ENCODE data around the gene KMT2E. TPM values are rescaled to one million over a fixed set of nuclear protein-coding genes. Genes with fewer than 3 reads are reported as not detected.

Gene KMT2E
- total and polyA plus RNA-seq, 4 donors, result 20.3 to 277 (median 62.8) TPM

DNA sequence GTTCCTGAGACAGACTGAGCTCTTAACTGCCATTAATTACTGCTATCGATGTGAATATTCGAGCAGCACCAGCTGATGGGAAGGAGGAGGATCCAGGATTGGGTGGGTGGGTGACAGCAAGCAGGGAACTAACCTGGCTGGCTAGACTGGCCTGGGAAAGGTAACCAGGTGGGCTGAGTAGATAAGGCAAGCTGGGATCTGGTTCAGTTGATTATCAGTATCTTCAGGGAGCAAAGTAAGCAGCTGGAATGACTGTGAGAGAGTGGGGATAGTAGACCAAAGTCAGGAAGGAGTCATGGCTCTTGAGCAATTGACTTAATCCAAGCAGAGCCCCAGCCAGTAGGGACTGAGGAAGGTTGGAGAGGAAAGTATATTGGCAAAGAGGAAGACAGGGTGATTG is 46.9 kb upstream of the KMT2E start:
- H3K4me1 ChIP-seq (ENCODE audit: control insufficient read depth in 5 of 5, insufficient read depth in 5 of 5, low read length in 5 of 5), result peaks cover 0 to 8% (median 0%) of the 10 kb centered on the region in 5 donors
- ATAC-seq (ENCODE audit: insufficient read depth, low FRiP score), result no peak

DNA sequence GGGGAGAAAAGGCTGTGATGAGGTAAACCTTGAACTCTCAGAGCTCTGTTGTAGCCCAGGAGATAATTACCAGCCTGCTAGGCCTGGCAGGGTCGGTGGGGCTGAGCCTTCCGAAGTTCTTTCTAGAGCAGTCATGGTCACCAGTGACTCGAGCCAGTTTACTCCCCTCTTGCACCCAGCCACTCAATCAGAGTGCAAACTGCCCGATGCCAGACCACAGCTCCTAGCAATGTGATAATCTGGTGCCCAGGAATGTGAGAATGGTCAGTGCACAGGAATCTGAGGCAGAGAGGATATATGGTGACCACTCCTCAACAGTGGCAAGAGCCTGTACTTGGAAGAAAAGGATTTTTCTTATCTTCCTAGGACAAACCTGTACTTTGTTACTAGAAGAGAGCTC is 46.4 kb upstream of the KMT2E start:
- Histone ChIP-seq H3K4me1 (ENCODE audit: control insufficient read depth in 5 of 5, insufficient read depth in 5 of 5, low read length in 5 of 5) (peaks cover 0 to 8% (median 0%) of the 10 kb centered on the region in 5 donors), H3K4me3 (no peak overlapping the region), H3K27ac (ENCODE audit: low read depth in 1 of 2, low read length in 1 of 2) (peak overlapping the region in 1 of 2 donors; percentile 53), H3K9ac (ENCODE audit: insufficient read depth in 1 of 2, low read length in 2 of 2) (no peak overlapping the region), H3K27me3 (ENCODE audit: control insufficient read depth in 3 of 3, insufficient read depth in 3 of 3, low read length in 2 of 3) (no peaks in the 10 kb centered on the region), H3K36me3 (ENCODE audit: control insufficient read depth in 4 of 4, insufficient read depth in 4 of 4, low read length in 4 of 4) (no peaks in the 10 kb centered on the region), H3K9me3 (ENCODE audit: control insufficient read depth in 4 of 4, insufficient read depth in 3 of 4, low read length in 3 of 4) (no peaks in the 10 kb centered on the region)
- ATAC-seq (ENCODE audit: insufficient read depth, low FRiP score) (no peak), DNase-seq (no peak)
- TF ChIP-seq, protein P1, sequence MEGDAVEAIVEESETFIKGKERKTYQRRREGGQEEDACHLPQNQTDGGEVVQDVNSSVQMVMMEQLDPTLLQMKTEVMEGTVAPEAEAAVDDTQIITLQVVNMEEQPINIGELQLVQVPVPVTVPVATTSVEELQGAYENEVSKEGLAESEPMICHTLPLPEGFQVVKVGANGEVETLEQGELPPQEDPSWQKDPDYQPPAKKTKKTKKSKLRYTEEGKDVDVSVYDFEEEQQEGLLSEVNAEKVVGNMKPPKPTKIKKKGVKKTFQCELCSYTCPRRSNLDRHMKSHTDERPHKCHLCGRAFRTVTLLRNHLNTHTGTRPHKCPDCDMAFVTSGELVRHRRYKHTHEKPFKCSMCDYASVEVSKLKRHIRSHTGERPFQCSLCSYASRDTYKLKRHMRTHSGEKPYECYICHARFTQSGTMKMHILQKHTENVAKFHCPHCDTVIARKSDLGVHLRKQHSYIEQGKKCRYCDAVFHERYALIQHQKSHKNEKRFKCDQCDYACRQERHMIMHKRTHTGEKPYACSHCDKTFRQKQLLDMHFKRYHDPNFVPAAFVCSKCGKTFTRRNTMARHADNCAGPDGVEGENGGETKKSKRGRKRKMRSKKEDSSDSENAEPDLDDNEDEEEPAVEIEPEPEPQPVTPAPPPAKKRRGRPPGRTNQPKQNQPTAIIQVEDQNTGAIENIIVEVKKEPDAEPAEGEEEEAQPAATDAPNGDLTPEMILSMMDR (IDR thresholded peaks at IDR 0.05; ENCODE audit: control extremely low read depth, extremely low read depth), result no peak
- 83 to 88% methylated on average over 4 of the region's 4 CpGs for WGBS, 2 donors

More for the DNA sequence above, 46.9 kb upstream of the KMT2E start:
- DNase-seq, result no peak
- Histone ChIP-seq H3K4me3 (no peak overlapping the region), H3K9ac (ENCODE audit: insufficient read depth in 1 of 2, low read length in 2 of 2) (no peak overlapping the region), H3K36me3 (ENCODE audit: control insufficient read depth in 4 of 4, insufficient read depth in 4 of 4, low read length in 4 of 4) (no peaks in the 10 kb centered on the region), H3K27ac (ENCODE audit: low read depth in 1 of 2, low read length in 1 of 2) (no peak overlapping the region), H3K9me3 (ENCODE audit: control insufficient read depth in 4 of 4, insufficient read depth in 3 of 4, low read length in 3 of 4) (no peaks in the 10 kb centered on the region), H3K27me3 (ENCODE audit: control insufficient read depth in 3 of 3, insufficient read depth in 3 of 3, low read length in 2 of 3) (no peaks in the 10 kb centered on the region)
- WGBS, 2 donors, result 99 to 100% methylated on average over 2 of the region's 2 CpGs
- TF ChIP-seq, protein P1 (IDR thresholded peaks at IDR 0.05; ENCODE audit: control extremely low read depth, extremely low read depth), result no peak

DNA sequence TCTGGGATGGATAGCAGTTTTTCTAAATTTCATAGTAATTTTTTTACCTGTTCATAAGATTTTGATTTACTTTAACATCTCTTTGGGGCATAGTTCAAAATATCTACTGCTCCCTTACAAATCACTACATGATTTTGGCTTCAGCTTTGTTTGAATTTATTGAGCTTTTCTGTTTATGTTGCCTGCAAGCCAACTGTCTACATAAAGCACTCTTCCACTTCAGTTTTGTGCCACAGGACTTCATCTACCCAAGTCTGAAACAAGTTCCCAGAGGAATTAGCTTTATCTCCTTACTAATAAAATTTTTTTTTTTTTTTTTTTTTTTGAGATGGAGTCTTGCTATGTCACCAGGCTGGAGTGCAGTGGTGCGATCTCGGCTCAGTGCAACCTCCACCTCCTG is 45.4 kb upstream of the KMT2E start:
- no peaks in the 10 kb centered on the region for H3K36me3 ChIP-seq (ENCODE audit: control insufficient read depth in 4 of 4, insufficient read depth in 4 of 4, low read length in 4 of 4)
- no peaks in the 10 kb centered on the region for H3K9me3 ChIP-seq (ENCODE audit: control insufficient read depth in 4 of 4, insufficient read depth in 3 of 4, low read length in 3 of 4)
- no peak overlapping the region for H3K27ac ChIP-seq (ENCODE audit: low read depth in 1 of 2, low read length in 1 of 2)
- H3K4me3 ChIP-seq, result no peak overlapping the region
- peaks cover 0 to 10% (median under 1%) of the 10 kb centered on the region in 5 donors for H3K4me1 ChIP-seq (ENCODE audit: control insufficient read depth in 5 of 5, insufficient read depth in 5 of 5, low read length in 5 of 5)
- ATAC-seq (ENCODE audit: insufficient read depth, low FRiP score), result no peak
- 86 to 91% methylated on average over 2 of the region's 2 CpGs for WGBS, 2 donors
- DNase-seq, result no peak
- no peak overlapping the region for H3K9ac ChIP-seq (ENCODE audit: insufficient read depth in 1 of 2, low read length in 2 of 2)
- H3K27me3 ChIP-seq (ENCODE audit: control insufficient read depth in 3 of 3, insufficient read depth in 3 of 3, low read length in 2 of 3), result no peaks in the 10 kb centered on the region
- TF ChIP-seq, protein P1 (IDR thresholded peaks at IDR 0.05; ENCODE audit: control extremely low read depth, extremely low read depth), result no peak

DNA sequence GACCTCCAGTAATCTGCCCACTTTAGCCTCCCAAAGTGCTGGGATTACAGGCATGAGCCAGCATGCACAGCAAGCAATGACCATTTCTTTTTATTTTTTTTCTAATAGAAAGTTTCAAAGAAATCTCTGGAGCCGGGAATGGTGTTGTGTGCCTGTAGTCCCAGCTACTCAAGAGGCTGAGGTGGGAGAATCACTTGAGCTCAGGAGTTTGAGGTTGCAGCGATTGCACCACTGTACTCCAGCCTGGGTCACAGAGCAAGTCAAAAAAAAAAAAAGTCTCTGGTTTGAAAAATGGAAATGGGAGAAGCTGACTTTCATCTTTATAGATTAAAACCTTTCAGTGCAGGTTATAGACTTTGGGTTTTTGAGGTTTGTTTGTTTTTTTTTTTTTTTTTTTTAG is 44.8 kb upstream of the KMT2E start:
- WGBS, 2 donors, result 63 to 91% methylated on average over 2 of the region's 2 CpGs
- TF ChIP-seq, protein P1 (IDR thresholded peaks at IDR 0.05; ENCODE audit: control extremely low read depth, extremely low read depth), result no peak
- Histone ChIP-seq H3K27ac (ENCODE audit: low read depth in 1 of 2, low read length in 1 of 2) (peak overlapping the region in 1 of 2 donors; percentile 6), H3K9me3 (ENCODE audit: control insufficient read depth in 4 of 4, insufficient read depth in 3 of 4, low read length in 3 of 4) (no peaks in the 10 kb centered on the region), H3K4me3 (no peak overlapping the region), H3K36me3 (ENCODE audit: control insufficient read depth in 4 of 4, insufficient read depth in 4 of 4, low read length in 4 of 4) (no peaks in the 10 kb centered on the region), H3K4me1 (ENCODE audit: control insufficient read depth in 5 of 5, insufficient read depth in 5 of 5, low read length in 5 of 5) (peaks cover 0 to 7% (median 5%) of the 10 kb centered on the region in 5 donors), H3K27me3 (ENCODE audit: control insufficient read depth in 3 of 3, insufficient read depth in 3 of 3, low read length in 2 of 3) (no peaks in the 10 kb centered on the region), H3K9ac (ENCODE audit: insufficient read depth in 1 of 2, low read length in 2 of 2) (no peak overlapping the region)
- DNase-seq (no peak), ATAC-seq (ENCODE audit: insufficient read depth, low FRiP score) (no peak)

Data from lung (tissue), 12 donors.